ENCODE results near the gene PSMD4. TPM values are rescaled to one million over a fixed set of nuclear protein-coding genes. Genes with fewer than 3 reads are reported as not detected.

The PSMD4 gene
- total and polyA plus RNA-seq, 2 donors (not counting 3 experiments of a cell fraction or from before 2014, with no cell fraction given): 181 to 266 TPM

DNA sequence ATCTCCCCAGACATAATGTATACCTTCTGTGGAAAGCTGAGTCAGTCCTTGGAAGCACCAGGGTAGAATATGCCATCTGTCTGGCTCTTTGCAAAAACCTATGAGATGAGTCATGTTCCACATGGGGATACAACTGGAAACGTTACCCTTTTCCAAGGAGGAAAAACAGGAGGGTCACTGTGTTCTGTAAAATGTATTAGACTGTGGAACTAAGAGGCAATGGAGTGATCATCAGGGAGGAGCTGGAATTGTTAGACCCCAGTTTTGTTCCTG lies 16.1 kb upstream of the PSMD4 start:
- ChIA-PET CTCF (interaction anchor here (1.5 kb wide), 2 partner anchors 13 to 141 kb away, joined by 3 to 5 read pairs; no protein-coding TSS in a partner anchor), POLR2A (no interaction called here)
- Histone ChIP-seq H3K9me3 (replicated peaks; ENCODE audit: control insufficient read depth, insufficient read depth, low read length) (no peaks in the 10 kb centered on the region), H2AFZ (ENCODE audit: low read depth, low read length) (no peak overlapping the region), H3K9ac (replicated peaks; ENCODE audit: extremely low read depth, insufficient read depth, low read length) (no peak overlapping the region), H3K4me3 (replicated peaks in 1 of 3; ENCODE audit: insufficient read depth in 1 of 3, low read depth in 1 of 3, low read length in 3 of 3) (no peak overlapping the region), H3K27me3 (ENCODE audit: control insufficient read depth in 2 of 2, insufficient read depth in 2 of 2, low read length in 2 of 2) (no peaks in the 10 kb centered on the region), H4K20me1 (replicated peaks; ENCODE audit: control insufficient read depth, extremely low read depth, insufficient read depth, low read length) (no peaks in the 10 kb centered on the region), H3K4me2 (ENCODE audit: insufficient read depth, low read length) (no peak overlapping the region), H3K4me1 (ENCODE audit: control insufficient read depth, extremely low read depth, insufficient read depth, low read length) (no peaks in the 10 kb centered on the region), H3K36me3 (ENCODE audit: control insufficient read depth in 2 of 2, extremely low read depth in 1 of 2, insufficient read depth in 2 of 2, low read length in 2 of 2) (peaks cover 36 to 55% of the 10 kb centered on the region in 2 experiments), H3K9me1 (replicated peaks; ENCODE audit: control insufficient read depth, extremely low read depth, insufficient read depth, low read length) (no peaks in the 10 kb centered on the region), H3K79me2 (ENCODE audit: control insufficient read depth, insufficient read depth, low read length) (no peaks in the 10 kb centered on the region), H3K27ac (ENCODE audit: insufficient read depth, low read depth, low read length) (no peak overlapping the region)
- DNase-seq (ENCODE audit: low read depth, low spot score) (no peak), FAIRE-seq (peak; percentile 40)
- BruUV-seq (replicated peaks): no TSS peak
- dilution Hi-C loops (cut with MboI; ENCODE audit: extremely low pct_ligation_motif_present, low sequenced_read_pairs) (no loop called here), intact Hi-C loops (cut with micrococcal nuclease) (no loop called here)
- TF ChIP-seq FOS (IDR thresholded peaks at IDR 0.05; ENCODE audit: borderline replicate concordance, insufficient read depth, low read length): peak; percentile 51
- TF ChIP-seq, protein P1, sequence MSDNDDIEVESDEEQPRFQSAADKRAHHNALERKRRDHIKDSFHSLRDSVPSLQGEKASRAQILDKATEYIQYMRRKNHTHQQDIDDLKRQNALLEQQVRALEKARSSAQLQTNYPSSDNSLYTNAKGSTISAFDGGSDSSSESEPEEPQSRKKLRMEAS (IDR thresholded peaks at IDR 0.05; ENCODE audit: insufficient read depth, insufficient read length): no peak

DNA sequence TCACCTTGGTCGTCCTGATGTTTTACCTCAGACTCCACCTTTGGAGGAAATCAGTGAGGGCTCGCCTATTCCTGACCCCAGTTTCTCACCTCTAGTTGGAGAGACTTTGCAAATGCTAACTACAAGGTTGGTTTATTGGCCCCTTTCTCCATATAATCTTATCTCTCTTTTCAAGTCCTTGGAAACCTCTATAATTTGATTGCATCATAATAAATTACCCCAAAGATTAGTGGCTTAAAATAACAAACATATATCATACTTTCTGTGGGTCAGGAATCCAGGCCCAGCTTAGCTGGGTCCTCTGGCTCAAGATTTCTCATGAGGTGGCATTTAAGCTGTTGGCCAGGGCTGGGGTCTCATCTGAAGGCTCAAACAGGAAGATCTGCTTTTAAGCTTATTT lies 12.1 kb upstream of the PSMD4 start:
- CTCF ChIA-PET: interaction anchor here (1.8 to 2.6 kb wide), 2 partner anchors 10 to 143 kb away, joined by 5 to 10 read pairs; no protein-coding TSS in a partner anchor
- POLR2A ChIA-PET: no interaction called here
- no peak overlapping the region for H3K4me2 ChIP-seq (ENCODE audit: insufficient read depth, low read length)
- no peak overlapping the region for H3K27ac ChIP-seq (ENCODE audit: insufficient read depth, low read depth, low read length)
- no peaks in the 10 kb centered on the region for H3K9me3 ChIP-seq (replicated peaks; ENCODE audit: control insufficient read depth, insufficient read depth, low read length)
- dilution Hi-C loops (cut with MboI; ENCODE audit: extremely low pct_ligation_motif_present, low sequenced_read_pairs) (no loop called here), intact Hi-C loops (cut with micrococcal nuclease) (no loop called here)
- H3K27me3 ChIP-seq (ENCODE audit: control insufficient read depth in 2 of 2, insufficient read depth in 2 of 2, low read length in 2 of 2): no peaks in the 10 kb centered on the region
- H3K36me3 ChIP-seq (ENCODE audit: control insufficient read depth in 2 of 2, extremely low read depth in 1 of 2, insufficient read depth in 2 of 2, low read length in 2 of 2): peaks cover 31 to 55% of the 10 kb centered on the region in 2 experiments
- DNase-seq (ENCODE audit: low read depth, low spot score) (no peak), FAIRE-seq (no peak)
- no peak overlapping the region for H3K9ac ChIP-seq (replicated peaks; ENCODE audit: extremely low read depth, insufficient read depth, low read length)
- H3K9me1 ChIP-seq (replicated peaks; ENCODE audit: control insufficient read depth, extremely low read depth, insufficient read depth, low read length): no peaks in the 10 kb centered on the region
- no peaks in the 10 kb centered on the region for H3K79me2 ChIP-seq (ENCODE audit: control insufficient read depth, insufficient read depth, low read length)
- H4K20me1 ChIP-seq (replicated peaks; ENCODE audit: control insufficient read depth, extremely low read depth, insufficient read depth, low read length): no peaks in the 10 kb centered on the region
- H2AFZ ChIP-seq (ENCODE audit: low read depth, low read length): no peak overlapping the region
- H3K4me3 ChIP-seq (replicated peaks in 1 of 3; ENCODE audit: insufficient read depth in 1 of 3, low read depth in 1 of 3, low read length in 3 of 3): no peak overlapping the region
- TF ChIP-seq, protein P2, sequence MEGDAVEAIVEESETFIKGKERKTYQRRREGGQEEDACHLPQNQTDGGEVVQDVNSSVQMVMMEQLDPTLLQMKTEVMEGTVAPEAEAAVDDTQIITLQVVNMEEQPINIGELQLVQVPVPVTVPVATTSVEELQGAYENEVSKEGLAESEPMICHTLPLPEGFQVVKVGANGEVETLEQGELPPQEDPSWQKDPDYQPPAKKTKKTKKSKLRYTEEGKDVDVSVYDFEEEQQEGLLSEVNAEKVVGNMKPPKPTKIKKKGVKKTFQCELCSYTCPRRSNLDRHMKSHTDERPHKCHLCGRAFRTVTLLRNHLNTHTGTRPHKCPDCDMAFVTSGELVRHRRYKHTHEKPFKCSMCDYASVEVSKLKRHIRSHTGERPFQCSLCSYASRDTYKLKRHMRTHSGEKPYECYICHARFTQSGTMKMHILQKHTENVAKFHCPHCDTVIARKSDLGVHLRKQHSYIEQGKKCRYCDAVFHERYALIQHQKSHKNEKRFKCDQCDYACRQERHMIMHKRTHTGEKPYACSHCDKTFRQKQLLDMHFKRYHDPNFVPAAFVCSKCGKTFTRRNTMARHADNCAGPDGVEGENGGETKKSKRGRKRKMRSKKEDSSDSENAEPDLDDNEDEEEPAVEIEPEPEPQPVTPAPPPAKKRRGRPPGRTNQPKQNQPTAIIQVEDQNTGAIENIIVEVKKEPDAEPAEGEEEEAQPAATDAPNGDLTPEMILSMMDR (IDR thresholded peaks at IDR 0.05; ENCODE audit: extremely low read depth in 1 of 2, insufficient read depth in 1 of 2, low read depth in 1 of 2, low read length in 2 of 2): no peak
- TF ChIP-seq JUN (IDR thresholded peaks at IDR 0.05; ENCODE audit: borderline replicate concordance, insufficient read depth, insufficient read length, low read depth) (no peak), POLR2A (IDR thresholded peaks at IDR 0.05; ENCODE audit: low read depth, low read length) (no peak), EZH2 (IDR thresholded peaks at IDR 0.05; ENCODE audit: borderline replicate concordance, low read depth, low read length, severe bottlenecking) (no peak), MYC (IDR thresholded peaks at IDR 0.05; ENCODE audit: low read depth, low read length) (no peak), GATA2 (IDR thresholded peaks at IDR 0.05; ENCODE audit: insufficient read depth, insufficient read length, low read depth, low read length) (no peak), FOS (IDR thresholded peaks at IDR 0.05; ENCODE audit: borderline replicate concordance, insufficient read depth, low read length) (no peak), POLR2AphosphoS5 (IDR thresholded peaks at IDR 0.05; ENCODE audit: insufficient read depth, low read depth, low read length) (no peak)
- TF ChIP-seq, protein P1 (IDR thresholded peaks at IDR 0.05; ENCODE audit: insufficient read depth, insufficient read length): no peak
- no peaks in the 10 kb centered on the region for H3K4me1 ChIP-seq (ENCODE audit: control insufficient read depth, extremely low read depth, insufficient read depth, low read length)
- BruUV-seq (replicated peaks): no TSS peak

Measured in endothelial cell of umbilical vein (primary cell).